ENCODE data around the gene TXNRD2.

DNA sequence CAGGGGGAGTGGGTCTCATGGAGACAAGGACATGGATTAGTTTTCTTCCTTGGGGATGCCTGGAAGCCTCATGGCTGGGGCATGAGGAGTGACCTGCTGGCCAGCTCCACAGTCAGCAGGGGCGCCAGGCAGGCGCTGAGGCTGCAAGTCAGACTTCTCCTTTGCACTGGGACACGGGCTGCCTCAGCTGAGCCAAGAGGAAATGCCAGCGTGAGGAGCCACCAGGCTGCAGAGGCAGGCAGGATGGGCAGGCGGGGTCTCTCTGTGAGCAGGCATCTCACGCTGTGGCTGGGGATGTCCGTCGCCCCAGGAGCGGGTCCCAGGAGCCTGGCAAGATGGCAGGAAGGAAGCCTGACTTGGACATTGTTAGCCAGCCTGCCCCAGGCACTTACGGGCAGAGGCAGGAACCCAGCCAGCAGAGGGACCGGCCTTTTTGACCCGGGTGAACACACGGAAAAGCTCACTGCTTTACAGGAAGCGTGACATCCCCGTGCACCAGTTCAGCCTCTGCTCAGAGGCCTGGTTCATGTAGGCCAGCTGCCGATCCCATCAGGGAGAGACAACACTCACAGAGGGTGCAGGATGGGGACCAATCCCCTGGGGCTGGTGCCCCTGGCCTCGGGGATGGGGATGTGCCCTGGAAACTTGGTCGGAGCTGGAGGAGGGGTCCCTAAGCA, 97.1 kb downstream of the TXNRD2 start:
- no peak for TF ChIP-seq EZH2 (IDR thresholded peaks at IDR 0.05)
- TF ChIP-seq, protein P1, sequence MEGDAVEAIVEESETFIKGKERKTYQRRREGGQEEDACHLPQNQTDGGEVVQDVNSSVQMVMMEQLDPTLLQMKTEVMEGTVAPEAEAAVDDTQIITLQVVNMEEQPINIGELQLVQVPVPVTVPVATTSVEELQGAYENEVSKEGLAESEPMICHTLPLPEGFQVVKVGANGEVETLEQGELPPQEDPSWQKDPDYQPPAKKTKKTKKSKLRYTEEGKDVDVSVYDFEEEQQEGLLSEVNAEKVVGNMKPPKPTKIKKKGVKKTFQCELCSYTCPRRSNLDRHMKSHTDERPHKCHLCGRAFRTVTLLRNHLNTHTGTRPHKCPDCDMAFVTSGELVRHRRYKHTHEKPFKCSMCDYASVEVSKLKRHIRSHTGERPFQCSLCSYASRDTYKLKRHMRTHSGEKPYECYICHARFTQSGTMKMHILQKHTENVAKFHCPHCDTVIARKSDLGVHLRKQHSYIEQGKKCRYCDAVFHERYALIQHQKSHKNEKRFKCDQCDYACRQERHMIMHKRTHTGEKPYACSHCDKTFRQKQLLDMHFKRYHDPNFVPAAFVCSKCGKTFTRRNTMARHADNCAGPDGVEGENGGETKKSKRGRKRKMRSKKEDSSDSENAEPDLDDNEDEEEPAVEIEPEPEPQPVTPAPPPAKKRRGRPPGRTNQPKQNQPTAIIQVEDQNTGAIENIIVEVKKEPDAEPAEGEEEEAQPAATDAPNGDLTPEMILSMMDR (IDR thresholded peaks at IDR 0.05), result no peak
